ENCODE data around the gene ADAM23. TPM values are rescaled to one million over a fixed set of nuclear protein-coding genes. Genes with fewer than 3 reads are reported as not detected.

The ADAM23 gene
- total RNA-seq, 1 donor from 2014 or later: 8.5 TPM

DNA sequence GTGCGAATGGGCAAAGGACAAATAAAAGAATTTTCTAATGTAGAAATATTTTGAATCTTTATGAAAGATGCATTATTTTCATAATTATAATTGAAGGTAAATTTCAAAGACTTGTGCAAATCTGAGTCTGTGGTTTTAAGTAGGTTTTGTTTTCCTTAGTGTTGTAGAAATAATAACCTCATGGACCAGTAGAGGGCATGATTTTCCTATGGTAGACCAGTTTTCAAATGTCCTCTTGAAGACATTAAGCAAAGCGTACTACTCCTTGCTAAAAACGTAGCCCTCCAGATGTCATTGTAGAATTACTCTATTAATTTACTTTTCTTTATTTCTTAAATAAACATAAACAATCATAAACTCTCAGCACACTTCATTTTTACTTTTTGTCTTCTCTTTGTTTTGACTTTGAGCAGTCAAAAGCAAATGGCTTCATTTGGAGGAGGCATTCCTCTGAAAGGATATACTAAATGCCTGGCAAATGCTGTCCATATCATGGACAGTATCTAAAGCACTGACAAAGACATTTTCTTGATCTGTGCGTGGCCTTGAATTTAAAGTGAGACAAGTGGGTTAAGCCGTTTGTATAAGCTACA, 113.1 kb downstream of the ADAM23 start:
- no peaks in the 10 kb centered on the region for H3K4me1 Mint-ChIP-seq
- H3K36me3 Mint-ChIP-seq: no peaks in the 10 kb centered on the region
- H3K4me3 Mint-ChIP-seq: no peak overlapping the region
- TF ChIP-seq CTCF (IDR thresholded peaks at IDR 0.05; ENCODE audit: unreplicated experiment): peak; percentile 46
- DNase-seq (ENCODE audit: low spot score in 2 of 2, unreplicated experiment in 2 of 2): no peak
- peaks cover 8% of the 10 kb centered on the region for H3K27me3 Mint-ChIP-seq (ENCODE audit: low read depth)
- H3K9me3 Mint-ChIP-seq: no peaks in the 10 kb centered on the region
- no peak overlapping the region for H3K27ac Mint-ChIP-seq

- no peak for TF ChIP-seq CTCF (IDR thresholded peaks at IDR 0.05; ENCODE audit: unreplicated experiment)
- no peak overlapping the region for H3K4me3 Mint-ChIP-seq
- no peak for DNase-seq (ENCODE audit: low spot score in 2 of 2, unreplicated experiment in 2 of 2)
- peaks cover 8% of the 10 kb centered on the region for H3K27me3 Mint-ChIP-seq (ENCODE audit: low read depth)
- H3K36me3 Mint-ChIP-seq: no peaks in the 10 kb centered on the region
- H3K27ac Mint-ChIP-seq: no peak overlapping the region
- no peaks in the 10 kb centered on the region for H3K9me3 Mint-ChIP-seq
- H3K4me1 Mint-ChIP-seq: no peaks in the 10 kb centered on the region
These were observed 114.0 kb downstream of the ADAM23 start for GRCh38 chr2:206557321-206557720.

DNA sequence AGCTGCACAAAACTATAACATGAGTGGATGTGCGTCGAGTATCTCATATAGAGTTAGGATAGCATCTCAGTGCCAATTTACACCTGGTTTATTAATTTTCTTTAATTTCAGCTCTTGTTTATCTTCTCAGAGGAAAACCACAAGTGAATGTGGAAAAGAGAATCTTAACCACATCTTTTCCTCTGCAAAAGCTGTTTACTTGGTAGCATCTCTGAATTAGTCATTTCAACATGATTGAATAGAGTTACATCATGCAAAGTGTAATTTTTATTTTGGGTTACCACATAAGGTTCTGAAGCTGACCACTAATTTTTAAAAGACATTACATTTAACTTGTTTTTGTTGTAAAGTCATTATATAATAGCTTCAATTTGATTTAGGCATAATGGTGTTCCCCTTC, 115.2 kb downstream of the ADAM23 start:
- no peaks in the 10 kb centered on the region for H3K36me3 Mint-ChIP-seq
- no peak overlapping the region for H3K4me3 Mint-ChIP-seq
- H3K9me3 Mint-ChIP-seq: no peaks in the 10 kb centered on the region
- no peaks in the 10 kb centered on the region for H3K4me1 Mint-ChIP-seq
- no peak for TF ChIP-seq CTCF (IDR thresholded peaks at IDR 0.05; ENCODE audit: unreplicated experiment)
- H3K27me3 Mint-ChIP-seq (ENCODE audit: low read depth): peaks cover 8% of the 10 kb centered on the region
- no peak overlapping the region for H3K27ac Mint-ChIP-seq
- no peak for DNase-seq (ENCODE audit: low spot score in 2 of 2, unreplicated experiment in 2 of 2)

DNA sequence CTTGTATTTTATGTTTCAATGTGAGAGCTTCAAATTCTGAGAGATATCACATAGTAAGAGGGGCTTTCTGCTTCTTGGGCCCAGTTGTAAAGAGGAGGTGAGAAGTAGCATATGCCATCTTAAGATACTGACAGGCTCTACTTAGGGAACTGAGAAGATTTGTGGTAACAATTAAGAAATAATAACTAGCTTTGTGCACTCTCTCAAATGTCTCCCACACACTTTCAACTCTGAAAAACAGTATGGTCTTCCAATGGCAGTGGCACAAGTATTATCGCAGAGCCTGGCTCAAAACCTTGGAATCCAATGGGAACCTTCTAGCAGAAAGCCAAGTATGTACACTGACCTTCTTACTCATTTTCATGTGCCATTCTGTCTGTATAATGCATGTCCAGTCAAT, 118.6 kb downstream of the ADAM23 start:
- H3K27ac Mint-ChIP-seq: no peak overlapping the region
- no peaks in the 10 kb centered on the region for H3K4me1 Mint-ChIP-seq
- no peak overlapping the region for H3K4me3 Mint-ChIP-seq
- H3K36me3 Mint-ChIP-seq: no peaks in the 10 kb centered on the region
- no peaks in the 10 kb centered on the region for H3K9me3 Mint-ChIP-seq
- DNase-seq (ENCODE audit: low spot score in 2 of 2, unreplicated experiment in 2 of 2): no peak
- no peak for TF ChIP-seq CTCF (IDR thresholded peaks at IDR 0.05; ENCODE audit: unreplicated experiment)
- H3K27me3 Mint-ChIP-seq (ENCODE audit: low read depth): no peaks in the 10 kb centered on the region

- H3K27ac Mint-ChIP-seq: no peak overlapping the region
- no peaks in the 10 kb centered on the region for H3K27me3 Mint-ChIP-seq (ENCODE audit: low read depth)
- no peak for TF ChIP-seq CTCF (IDR thresholded peaks at IDR 0.05; ENCODE audit: unreplicated experiment)
- no peaks in the 10 kb centered on the region for H3K4me1 Mint-ChIP-seq
- no peak for DNase-seq (ENCODE audit: low spot score in 2 of 2, unreplicated experiment in 2 of 2)
- no peaks in the 10 kb centered on the region for H3K9me3 Mint-ChIP-seq
- no peaks in the 10 kb centered on the region for H3K36me3 Mint-ChIP-seq
- H3K4me3 Mint-ChIP-seq: no peak overlapping the region
These were observed 119.0 kb downstream of the ADAM23 start for GRCh38 chr2:206562375-206562774.

- Mint-ChIP-seq H3K27ac (no peak overlapping the region), H3K36me3 (no peaks in the 10 kb centered on the region), H3K27me3 (ENCODE audit: low read depth) (no peaks in the 10 kb centered on the region), H3K9me3 (no peaks in the 10 kb centered on the region), H3K4me1 (no peaks in the 10 kb centered on the region), H3K4me3 (no peak overlapping the region)
- no peak for TF ChIP-seq CTCF (IDR thresholded peaks at IDR 0.05; ENCODE audit: unreplicated experiment)
- DNase-seq (ENCODE audit: low spot score in 2 of 2, unreplicated experiment in 2 of 2): no peak
These were observed 120.0 kb downstream of the ADAM23 start for GRCh38 chr2:206563374-206563773.
